ENCODE measurements around the gene CSPG5. TPM values are rescaled to one million over a fixed set of nuclear protein-coding genes. Genes with fewer than 3 reads are reported as not detected.

Gene CSPG5
- total RNA-seq, 1 experiment from 2014 or later: 7.4 TPM

DNA sequence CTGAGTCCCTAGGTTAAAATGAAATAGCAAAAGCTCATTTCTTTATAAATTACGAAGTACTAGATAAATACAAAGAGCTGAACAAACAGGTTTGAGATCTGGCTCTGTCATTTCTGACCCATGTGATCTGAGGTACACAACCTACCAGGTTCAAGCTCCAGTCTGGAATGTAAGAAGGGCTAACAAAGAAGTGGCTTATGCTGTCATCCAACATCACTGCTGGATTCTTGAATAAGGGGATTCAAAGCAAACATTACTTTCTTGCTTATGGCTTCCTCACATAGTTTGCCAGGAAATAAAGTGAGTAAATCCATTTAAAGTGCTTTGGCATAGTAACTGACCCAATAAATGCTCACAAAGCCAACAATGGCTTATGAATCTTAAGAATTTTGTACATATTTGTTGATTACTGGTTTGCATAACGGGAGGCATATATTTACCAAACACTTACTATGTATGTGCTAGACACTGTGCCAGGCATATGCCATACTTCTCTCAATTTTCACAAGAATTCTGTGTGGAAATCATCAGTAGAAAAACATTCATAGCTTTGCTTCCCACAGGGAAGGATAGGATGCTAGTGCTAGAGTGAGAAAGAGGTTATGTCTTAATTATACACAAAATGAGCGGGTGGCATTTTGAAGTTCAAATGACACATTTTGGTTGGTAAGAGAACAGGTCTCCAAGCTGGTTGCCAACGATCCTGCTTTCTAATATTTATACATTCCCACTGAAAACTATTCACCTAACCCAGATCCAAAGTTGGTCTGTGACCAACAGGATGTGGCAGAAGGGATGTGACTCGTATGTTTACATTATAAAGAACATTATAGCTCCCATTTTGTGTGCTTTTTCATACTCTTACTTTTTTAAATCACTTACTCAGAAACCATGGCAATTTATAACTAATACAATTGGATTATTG is 38.7 kb upstream of the CSPG5 start:
- no peak for TF ChIP-seq CTCF (IDR thresholded peaks at IDR 0.05; ENCODE audit: unreplicated experiment)
- intact Hi-C loops (cut with micrococcal nuclease; ENCODE audit: unreplicated experiment): no loop called here
- no peaks in the 10 kb centered on the region for H3K9me3 Mint-ChIP-seq (ENCODE audit: low read depth, unreplicated experiment)
- no peak for DNase-seq
- BruUV-seq (replicated peaks): no TSS peak
- peaks cover 21% of the 10 kb centered on the region for H3K36me3 Mint-ChIP-seq (ENCODE audit: insufficient read depth, unreplicated experiment)
- H3K27ac Mint-ChIP-seq (ENCODE audit: unreplicated experiment): no peak overlapping the region
- no peak overlapping the region for H3K4me3 Mint-ChIP-seq (ENCODE audit: low read depth, unreplicated experiment)
- H3K27me3 Mint-ChIP-seq (ENCODE audit: unreplicated experiment): no peaks in the 10 kb centered on the region
- CTCF ChIA-PET: interaction anchor here (0.6 to 0.7 kb wide), 2 partner anchors 24 to 67 kb away, joined by 3 read pairs; no protein-coding TSS in a partner anchor
- H3K4me1 Mint-ChIP-seq (ENCODE audit: low read depth, unreplicated experiment): peaks cover 1% of the 10 kb centered on the region

DNA sequence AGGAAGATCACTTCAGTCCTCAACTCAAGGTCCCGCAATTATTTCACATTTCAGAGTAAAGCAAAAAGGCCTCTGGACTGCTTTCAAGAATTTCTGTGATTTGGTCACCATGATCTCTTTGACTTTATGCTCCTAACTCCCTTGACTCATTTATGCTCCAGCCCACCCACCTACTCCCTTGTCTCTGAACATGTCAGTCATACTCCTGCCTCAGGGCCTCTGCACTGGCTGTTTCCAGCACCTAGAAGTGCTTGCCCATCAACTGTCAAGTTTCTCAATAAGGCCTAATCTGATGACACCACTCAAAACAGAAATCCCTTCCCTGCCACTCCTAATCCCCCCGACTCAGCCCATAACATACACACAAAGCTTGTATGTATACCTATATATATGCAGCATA is 36.1 kb upstream of the CSPG5 start:
- no peaks in the 10 kb centered on the region for H3K9me3 Mint-ChIP-seq (ENCODE audit: low read depth, unreplicated experiment)
- BruUV-seq (replicated peaks): no TSS peak
- no peak for DNase-seq
- CTCF ChIA-PET: no interaction called here
- peaks cover 12% of the 10 kb centered on the region for H3K4me1 Mint-ChIP-seq (ENCODE audit: low read depth, unreplicated experiment)
- no peak overlapping the region for H3K4me3 Mint-ChIP-seq (ENCODE audit: low read depth, unreplicated experiment)
- H3K27me3 Mint-ChIP-seq (ENCODE audit: unreplicated experiment): no peaks in the 10 kb centered on the region
- no peak for TF ChIP-seq CTCF (IDR thresholded peaks at IDR 0.05; ENCODE audit: unreplicated experiment)
- intact Hi-C loops (cut with micrococcal nuclease; ENCODE audit: unreplicated experiment): no loop called here
- H3K27ac Mint-ChIP-seq (ENCODE audit: unreplicated experiment): no peak overlapping the region
- peaks cover 17% of the 10 kb centered on the region for H3K36me3 Mint-ChIP-seq (ENCODE audit: insufficient read depth, unreplicated experiment)

DNA sequence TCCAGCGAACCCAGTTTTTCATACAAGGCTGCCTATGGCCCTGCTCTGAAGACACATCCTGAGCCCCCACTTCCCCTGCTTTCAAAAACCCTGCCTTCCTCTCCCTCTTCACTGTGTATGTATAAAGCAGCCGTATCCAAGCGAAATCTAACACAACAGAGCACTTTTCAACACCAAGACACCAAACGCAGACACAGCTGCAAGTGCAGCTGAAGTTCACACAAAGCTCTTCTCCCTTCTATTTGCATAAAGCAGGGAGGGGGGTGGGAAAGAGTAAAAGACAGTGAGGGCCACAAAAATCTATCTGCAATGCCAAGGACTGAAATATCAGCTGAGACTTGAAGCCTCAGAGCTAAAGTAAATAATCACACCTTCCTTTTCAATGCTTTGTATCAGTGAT is 35.1 kb upstream of the CSPG5 start:
- CTCF ChIA-PET: interaction anchor here (0.6 kb wide), 1 partner anchor 64 kb away, joined by 3 read pairs; no protein-coding TSS in a partner anchor

DNA sequence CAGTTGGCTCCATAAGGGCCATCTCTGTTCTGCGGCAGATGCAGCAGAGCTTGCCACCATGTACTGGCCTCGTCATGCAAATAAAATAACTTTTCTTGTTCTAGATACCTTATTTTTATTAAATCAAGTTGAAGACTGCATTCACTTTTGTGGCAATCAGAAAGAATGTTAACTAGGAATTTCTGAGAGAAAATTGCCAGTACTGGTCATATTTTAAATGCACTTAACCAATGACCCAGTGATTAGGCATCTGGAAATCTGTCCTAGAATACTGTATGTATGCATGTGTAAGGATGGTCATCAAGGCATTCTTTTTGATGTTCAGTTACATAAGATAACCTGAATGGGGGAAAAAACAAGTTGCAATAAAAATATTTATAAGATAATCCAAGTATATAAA is 34.2 kb upstream of the CSPG5 start:
- Mint-ChIP-seq H3K4me3 (ENCODE audit: low read depth, unreplicated experiment) (no peak overlapping the region), H3K27ac (ENCODE audit: unreplicated experiment) (no peak overlapping the region), H3K36me3 (ENCODE audit: insufficient read depth, unreplicated experiment) (peaks cover 29% of the 10 kb centered on the region), H3K27me3 (ENCODE audit: unreplicated experiment) (no peaks in the 10 kb centered on the region), H3K4me1 (ENCODE audit: low read depth, unreplicated experiment) (peaks cover 12% of the 10 kb centered on the region), H3K9me3 (ENCODE audit: low read depth, unreplicated experiment) (no peaks in the 10 kb centered on the region)
- CTCF ChIA-PET: interaction anchor here (0.9 kb wide), 1 partner anchor 86 kb away, joined by 4 read pairs; no protein-coding TSS in a partner anchor
- BruUV-seq (replicated peaks): no TSS peak
- no peak for DNase-seq
- TF ChIP-seq CTCF (IDR thresholded peaks at IDR 0.05; ENCODE audit: unreplicated experiment): no peak
- intact Hi-C loops (cut with micrococcal nuclease; ENCODE audit: unreplicated experiment): loop anchor here (1.0 kb wide), 1 partner anchor 91 kb away; no protein-coding TSS in a partner anchor

More for the DNA sequence above, 35.1 kb upstream of the CSPG5 start:
- Mint-ChIP-seq H3K9me3 (ENCODE audit: low read depth, unreplicated experiment) (no peaks in the 10 kb centered on the region), H3K4me3 (ENCODE audit: low read depth, unreplicated experiment) (no peak overlapping the region), H3K27ac (ENCODE audit: unreplicated experiment) (no peak overlapping the region), H3K27me3 (ENCODE audit: unreplicated experiment) (no peaks in the 10 kb centered on the region), H3K4me1 (ENCODE audit: low read depth, unreplicated experiment) (peaks cover 12% of the 10 kb centered on the region), H3K36me3 (ENCODE audit: insufficient read depth, unreplicated experiment) (peaks cover 22% of the 10 kb centered on the region)
- DNase-seq: no peak
- intact Hi-C loops (cut with micrococcal nuclease; ENCODE audit: unreplicated experiment): no loop called here
- BruUV-seq (replicated peaks): no TSS peak
- TF ChIP-seq CTCF (IDR thresholded peaks at IDR 0.05; ENCODE audit: unreplicated experiment): no peak

All from Calu3 (cell line).